NCI-H446 treated with DMSO at 0.1 percent for 48 hours (cell line): ENCODE results near the gene COG5.

ENCODE experiments used
- DNase-seq: peaks from one replicate; lab custom pipeline; 2025; lab: John Stamatoyannopoulos, UW

Gene COG5

DNA sequence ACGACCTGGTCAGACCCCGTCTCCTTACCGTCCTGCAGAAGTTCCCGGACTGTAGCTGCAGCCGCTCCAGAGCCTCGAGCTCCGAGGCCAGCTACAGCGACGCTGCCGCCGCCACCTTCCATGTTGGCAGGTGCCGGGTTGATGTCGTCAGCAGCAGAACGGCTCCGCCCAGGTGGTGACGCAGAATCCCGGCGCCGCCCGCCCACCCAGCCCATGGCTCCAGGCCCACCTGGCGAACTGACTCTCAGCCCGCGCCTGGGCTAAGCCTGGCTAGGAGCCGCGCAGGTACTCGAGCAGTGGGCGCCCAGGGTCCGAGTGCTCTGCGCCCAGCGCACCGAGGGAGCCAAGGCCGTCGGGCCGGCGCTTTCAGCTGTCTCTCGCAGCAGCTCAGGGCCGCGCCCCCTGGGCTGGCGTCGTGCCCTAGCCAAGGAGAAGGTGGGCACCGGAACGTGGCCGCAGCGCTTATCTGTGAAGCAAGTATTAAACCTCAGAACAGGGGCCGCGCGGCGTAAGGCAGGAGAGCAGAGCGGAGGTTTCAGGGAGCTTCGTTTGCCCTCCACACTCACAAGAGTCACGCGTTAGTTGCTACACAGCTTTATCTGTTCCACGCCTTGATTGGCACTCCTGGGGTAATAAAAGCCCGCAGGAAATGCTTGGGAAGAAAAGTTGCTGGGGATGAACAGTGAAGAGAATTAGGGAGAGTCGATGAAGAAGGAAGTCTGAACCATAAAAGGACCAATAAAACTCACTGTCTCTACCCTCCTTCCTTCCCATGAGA, at the start of gene COG5, which contains the start of gene DUS4L:
Gene COG5 (minus strand): TSS at position 146 of the 778 bp plus-strand sequence. CDS start 24 bp downstream, at position 122.
Gene DUS4L (plus strand): TSS at position 197 of the 778 bp plus-strand sequence. CDS start 3,100 bp downstream, outside the sequence.
- peak; percentile 40 for DNase-seq

DNA sequence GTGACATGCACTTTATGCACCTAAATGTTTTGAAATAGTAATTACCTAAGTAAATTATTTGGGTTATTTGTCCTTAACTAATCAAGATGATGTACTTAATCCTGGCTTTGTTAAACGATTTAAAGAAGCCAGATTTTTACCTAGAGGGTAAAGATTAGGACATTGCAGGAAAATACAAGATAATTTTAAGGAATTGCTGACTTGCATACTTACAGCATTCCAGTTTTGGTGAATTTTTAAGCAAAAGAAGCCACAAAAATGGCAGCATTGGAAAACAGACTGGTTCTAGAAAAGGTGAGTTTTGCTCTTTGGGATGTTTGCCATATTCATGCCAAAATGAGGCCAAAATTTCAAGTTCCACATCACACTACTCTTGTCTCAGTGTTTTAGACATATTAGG, 49.7 kb upstream of the COG5 start:
- DNase-seq, result no peak

DNA sequence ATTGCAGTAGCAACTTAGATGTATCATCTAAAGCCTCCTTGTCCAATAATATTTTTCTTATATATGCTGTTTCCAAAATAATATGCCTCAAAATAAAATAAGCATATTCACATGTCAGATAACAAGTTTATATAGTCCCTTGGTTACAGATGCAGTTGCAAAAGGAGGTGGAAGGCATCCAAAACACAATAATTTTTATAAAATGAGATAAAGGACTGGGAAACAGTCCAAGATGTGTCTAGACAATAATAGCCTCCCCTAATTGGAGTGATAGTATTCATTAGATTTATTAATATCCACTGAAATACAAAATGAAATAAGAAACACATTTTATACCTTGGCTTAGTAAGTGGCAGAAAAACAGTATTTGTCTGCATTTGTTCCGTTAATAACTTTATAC, 46.6 kb upstream of the COG5 start:
- DNase-seq, result no peak

DNA sequence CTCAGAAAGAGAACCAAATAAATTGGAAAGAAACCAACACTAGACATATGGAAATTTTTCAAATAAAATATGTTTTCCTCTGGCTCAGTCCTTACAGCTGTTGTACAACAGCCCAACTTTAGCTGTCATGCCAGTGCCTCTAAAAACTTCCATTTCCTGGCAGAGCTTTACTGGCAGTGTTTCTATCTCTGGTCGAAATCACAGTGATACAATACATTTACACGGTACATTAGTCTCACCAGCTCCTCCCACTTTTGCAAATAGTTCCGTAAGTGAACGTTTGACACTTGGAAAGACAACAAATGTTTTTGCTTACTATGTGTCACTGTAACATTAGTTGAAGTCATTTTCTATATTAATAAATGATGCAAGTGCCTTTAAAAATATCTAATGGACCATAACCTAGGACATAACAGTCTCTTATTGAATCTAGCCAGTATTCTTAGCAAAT, 46.1 kb upstream of the COG5 start:
- DNase-seq, result peak; percentile 23

DNA sequence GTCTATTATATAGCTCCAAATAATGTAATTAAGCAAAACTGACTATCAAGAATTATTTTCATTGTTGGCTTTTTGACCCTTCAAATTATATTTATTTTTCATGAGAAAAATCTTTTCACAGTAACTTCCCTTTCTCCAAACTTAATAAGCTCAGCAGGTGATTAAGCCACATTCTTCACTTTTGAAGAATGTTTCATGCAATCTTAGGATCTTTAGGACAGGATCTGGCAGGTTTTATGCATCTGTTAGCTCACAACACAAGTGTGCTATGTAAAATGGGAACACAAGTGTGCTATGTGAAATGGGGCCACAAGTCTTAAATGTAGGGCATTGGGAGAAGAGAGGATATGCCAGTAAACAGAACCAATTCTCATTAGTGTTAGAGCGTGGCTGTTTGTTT, 42.6 kb upstream of the COG5 start:
- no peak for DNase-seq

DNA sequence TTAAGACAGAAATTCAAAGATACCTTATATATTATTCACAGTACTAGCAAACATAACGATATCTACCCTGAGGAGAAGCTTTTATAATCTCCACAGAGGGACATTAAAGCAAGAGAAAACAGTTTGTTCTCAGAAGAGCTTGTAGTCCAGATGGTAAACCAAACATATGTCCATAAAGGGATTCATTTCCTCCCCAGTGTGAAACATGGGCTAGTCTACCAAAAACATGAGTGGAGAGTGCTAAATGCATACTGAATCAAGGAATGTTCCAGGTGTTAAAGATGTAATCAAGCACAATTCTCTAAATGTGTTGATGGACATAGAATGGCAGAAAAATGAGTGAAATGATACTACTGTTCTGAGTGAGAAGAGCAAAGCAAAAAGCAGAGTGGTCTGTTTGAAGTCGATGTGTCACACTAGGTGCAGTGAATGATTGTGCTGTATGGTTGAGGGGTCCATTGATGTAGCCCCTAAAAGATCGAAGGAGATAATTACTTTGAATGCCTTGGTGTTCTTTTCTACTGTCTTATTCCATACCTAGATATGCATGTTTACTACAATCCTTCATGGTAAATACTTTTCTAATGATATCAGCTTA, 41.6 kb upstream of the COG5 start:
- DNase-seq, result no peak

DNA sequence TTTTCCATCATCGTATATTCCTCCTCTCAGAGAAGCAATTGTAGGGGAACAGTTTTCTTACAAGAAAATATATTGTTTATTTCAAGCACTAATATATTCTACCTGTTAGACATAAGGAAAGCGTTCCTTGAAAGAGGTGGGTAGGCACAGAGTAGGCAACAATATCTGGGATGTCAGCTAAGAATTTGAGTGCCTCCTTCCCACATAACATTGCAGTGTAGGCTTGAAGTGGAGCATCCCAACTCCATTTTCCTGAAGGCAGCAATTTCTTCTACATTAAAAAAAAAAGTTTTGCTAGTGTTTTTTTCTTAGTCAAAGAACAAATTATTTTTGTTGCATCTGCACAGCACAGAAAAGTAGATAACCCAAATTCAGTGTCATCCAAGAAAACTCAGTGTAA, 37.1 kb upstream of the COG5 start:
- DNase-seq, result no peak

DNA sequence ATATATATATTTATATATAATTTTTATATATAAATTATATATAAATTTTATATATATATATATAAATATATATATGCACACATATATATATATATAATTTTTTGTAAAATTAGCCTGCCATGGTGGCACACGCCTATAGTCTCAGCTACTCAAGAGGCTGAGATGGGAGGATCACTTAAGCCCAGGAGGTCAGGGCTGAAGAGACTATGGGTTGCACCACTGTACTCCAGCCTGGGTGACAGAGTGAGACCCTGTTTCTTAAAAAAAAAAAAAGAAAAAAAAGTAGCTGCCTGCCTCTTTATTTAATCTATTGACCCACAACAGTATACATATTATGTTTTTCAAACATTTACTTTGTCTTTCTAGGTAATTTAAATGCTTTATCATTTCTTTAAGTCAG, 35.5 kb upstream of the COG5 start:
- no peak for DNase-seq

DNA sequence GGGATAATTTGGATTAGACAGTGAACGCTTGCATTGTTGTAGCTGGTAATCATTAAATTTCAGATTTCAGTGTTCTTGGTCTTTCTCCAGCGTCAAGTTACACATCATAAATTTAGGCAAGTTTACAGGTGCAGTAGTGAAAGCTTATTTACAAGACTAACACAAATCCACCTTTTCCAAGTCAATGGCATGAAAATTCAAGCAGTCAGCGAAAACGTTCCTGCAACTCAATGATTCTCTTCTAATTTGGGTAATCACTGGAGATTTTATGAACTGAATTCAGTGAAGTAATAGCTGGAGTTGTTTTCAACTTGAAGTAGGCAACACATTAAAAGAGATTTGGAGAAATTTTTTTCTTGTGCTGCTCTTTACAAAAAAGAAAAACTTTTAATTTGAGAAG, 34.2 kb upstream of the COG5 start:
- no peak for DNase-seq

DNA sequence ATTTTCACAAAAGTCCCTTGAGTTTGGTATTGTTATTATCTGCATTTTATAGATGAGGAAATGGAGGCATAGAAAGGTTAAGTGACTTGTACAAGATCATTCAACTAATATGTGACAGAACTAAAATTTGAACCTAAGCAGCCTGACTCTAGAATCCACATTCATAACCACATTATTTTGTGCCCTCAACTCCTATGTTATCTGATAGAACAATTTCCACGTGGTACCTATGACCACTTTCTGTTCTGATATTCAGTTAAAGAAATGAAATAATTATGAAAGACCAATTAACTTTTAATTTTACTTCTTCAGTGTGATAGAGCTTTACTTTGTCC, 33.8 kb upstream of the COG5 start:
- no peak for DNase-seq

DNA sequence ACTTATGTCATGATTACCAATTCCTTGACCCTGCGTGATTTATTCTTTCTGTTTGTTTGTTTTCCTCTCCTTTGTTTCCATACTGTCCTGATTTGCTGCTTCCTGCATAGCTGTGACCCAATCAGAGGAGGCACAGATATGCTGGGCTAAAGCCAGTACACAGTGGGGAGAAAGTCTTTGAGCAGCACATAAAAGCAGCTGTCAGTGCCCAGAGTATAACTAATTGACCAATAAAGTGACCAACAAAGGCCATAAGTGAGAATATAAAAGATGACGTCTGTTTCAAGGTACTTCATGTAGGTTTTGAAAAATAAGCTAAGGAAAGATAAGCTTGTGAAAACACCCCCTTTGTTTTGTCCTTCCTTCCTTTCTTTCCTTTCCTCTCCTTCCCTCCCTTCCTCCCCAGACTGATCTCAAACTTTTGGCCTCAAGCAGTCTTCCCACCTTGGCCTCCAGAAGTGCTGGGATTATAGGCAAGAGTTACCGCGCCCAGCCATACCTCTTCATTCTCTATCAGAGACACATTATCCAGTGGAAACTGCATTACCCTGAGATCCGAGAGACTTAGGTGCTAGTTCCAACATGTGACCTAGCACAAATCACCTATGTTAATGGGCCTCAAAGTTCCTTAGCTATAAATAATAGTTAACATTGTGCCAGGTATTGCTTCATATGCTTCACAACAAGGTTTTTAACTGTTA, 33.3 kb upstream of the COG5 start:
- no peak for DNase-seq

DNA sequence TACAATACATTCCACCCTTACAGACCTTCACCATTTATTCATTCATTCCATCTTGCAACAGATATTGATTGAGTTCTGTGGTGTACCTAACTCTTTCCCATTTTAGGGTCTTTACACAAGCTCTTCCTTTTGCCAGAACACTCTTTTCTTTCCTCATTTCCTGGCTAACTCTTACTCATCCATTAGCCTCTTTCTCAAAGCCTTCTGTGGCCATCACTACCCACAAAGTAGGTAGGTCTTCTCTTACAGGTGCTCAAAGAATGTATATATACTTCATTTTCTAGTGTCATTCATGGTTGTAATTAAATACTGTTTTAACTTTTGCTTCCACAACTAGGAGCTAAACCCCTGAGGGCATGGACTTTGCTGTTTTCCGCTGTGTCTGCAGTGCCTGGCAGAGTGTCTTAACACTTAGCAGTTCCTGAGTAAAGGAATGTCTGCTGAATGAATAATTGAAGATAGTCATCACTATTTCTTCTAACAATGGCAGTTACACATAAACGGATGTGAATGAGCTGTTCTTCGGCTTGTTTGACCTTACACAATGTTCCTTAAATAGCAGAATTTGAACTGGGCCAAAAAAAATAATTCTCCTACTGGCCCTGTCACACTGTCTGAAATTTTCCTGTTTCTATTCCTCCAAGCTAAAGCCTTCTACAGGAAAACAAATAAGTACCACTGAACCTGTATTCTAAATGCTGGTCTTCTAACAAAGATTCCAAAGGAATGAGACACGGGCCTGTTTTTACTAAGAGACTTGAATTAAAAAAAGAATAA, 31.4 kb upstream of the COG5 start:
- DNase-seq, result no peak

DNA sequence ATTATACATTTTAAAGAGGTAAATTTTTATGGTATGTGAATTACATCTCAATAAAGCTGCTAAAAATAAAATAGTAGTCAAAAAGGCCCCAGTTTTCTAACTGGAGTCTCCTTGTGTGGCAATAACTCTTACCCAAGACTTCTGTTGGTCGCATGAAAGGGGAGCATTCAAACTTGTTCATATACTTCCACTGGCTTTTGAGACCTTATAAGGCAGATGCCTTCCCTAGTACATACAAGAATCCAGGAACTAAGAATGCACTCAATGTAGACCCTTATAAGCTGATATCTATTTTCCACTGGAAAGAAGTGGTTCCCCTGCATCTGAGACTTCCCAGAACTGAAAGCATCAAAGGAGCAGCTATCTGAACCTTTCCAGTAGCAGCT, 29.3 kb upstream of the COG5 start:
- no peak for DNase-seq

DNA sequence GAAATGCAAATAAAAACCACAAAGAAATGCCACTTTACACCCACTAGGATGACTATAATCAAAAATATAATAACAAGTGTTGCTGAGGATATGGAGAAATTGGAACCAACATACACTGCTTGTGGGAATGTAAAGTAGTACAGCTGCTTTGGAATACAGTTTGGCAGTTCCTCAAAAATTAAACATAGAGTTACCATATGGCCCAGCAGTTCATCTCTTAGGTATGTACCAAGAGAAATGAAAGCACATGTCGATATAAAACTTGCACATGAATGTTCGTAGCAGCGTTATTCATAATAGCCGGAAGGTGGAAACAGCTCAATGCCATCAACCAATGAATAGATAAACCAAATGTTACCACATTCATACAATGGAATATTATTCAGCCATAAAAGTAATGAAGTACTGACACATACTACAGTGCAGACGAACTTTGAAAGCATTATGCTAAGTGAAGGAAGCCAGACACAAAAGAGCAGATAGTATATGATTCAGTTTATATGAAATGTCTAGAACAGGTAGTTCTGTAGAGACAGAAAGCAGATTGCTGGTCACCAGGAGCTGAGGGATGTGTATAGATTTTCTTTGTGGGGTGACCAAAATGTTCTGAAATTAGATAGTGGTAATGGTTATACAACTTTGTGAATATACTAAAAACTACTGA, 28.8 kb upstream of the COG5 start:
- peak; percentile 40 for DNase-seq

DNA sequence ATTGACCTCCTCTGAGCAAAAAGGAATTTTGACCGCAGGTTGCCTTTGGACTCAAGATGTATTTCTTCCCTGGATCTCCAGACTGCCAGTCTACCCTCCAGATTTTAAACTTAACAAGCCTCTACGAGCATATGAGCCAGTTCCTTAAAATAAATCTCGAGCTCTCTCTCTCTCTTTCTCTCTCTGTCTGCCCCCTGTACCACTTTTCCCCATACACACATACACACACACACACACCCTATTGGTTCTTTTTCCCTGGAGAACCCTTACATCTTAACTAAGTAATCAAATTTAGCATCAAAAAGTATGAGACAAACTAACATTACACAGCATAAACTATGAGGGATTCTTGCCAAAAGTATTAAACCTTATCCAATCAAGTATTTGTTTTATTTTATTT, 27.7 kb upstream of the COG5 start:
- no peak for DNase-seq

DNA sequence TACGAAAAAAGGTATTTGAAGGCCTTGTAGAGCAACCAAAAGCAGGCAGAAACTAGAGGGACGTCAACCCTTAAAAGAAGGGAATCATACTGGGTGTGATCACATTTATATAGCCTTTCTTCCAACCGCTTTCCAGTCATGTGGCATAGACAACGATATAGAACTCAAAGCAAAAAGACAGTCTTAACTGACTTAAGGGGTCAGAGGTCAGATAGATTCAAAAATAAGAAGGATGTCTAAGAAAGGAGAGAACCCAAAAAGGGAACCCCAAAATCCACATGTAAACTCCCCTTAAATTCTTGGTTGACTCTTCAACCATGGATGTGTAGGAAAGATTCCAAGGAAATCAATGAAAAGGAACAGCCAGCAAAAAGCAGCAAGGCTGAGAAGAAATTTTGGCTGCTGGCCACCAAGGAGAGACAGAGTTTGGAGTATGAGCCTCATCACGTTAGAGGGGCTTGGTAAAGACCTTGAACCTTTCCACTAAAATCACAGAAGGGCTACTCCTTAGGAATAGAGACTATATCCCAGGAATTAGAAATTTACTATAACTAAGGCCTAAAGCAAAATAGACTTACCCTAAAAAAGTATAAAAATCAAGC, 24.9 kb upstream of the COG5 start:
- no peak for DNase-seq

DNA sequence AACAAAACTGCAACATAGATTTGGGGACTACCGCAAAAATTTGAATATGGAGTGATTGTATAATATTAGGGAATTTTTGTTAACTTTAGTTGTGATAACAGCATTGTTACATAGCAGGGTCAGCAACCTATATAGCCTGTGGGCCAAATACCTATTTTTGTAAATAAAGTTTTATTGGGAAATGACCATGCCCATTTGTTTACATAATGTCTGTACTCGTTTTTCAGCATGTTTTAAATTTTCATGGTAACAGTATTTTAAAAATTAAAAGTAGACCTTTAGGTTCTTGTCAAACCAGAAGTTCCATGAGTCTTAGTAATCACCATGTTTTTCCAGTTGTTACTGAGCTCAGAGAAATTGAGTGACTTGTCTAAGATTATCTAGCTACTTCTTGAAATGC, 21.0 kb upstream of the COG5 start:
- DNase-seq, result no peak

DNA sequence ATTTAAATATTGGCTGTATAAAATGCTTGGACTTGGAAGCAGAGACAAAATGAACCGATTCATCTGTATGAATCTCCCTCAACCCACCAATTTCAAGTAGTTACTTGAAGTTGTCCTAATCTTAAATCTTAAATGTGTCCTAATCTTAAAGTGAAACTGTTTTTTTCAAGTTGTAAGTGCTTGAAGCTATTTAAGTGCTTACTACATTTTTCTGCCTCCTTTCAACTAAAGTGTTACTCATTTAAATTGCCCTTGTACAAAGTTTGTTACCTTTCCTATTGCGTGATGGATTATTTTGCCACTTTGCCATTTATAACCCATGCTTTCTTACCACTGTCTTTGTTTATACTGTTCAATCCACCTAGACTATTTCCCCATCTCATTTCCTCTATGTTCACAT, 19.2 kb upstream of the COG5 start:
- no peak for DNase-seq

DNA sequence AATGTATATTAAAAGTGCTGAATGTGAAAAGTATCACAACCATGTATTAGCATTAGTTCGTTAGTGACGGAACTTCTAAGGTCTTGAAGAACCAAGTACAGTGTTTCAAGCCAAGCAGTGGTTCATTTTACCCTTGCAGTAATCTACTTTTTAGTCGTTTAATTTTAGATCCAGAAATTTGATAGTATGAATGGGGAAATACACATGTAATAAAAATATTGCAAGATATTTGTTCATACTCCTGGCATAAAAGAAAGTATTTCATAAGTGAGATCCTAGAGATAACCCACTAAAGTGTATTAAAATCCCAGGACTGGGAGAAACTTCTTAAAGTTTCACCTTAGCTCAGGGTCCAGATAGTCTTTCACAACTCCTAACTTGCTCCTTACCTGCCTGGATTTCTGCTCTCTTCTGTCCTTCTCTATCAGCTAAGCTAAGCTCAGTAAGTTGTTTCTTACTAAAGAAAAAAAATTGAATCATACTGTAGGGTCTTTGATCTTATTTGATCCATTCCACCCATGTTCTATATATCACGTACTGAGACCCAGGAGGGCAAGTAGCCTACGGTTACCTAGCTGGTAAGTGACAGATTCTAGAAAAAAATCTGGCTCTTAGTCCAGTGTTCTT, 17.8 kb upstream of the COG5 start:
- DNase-seq, result no peak

DNA sequence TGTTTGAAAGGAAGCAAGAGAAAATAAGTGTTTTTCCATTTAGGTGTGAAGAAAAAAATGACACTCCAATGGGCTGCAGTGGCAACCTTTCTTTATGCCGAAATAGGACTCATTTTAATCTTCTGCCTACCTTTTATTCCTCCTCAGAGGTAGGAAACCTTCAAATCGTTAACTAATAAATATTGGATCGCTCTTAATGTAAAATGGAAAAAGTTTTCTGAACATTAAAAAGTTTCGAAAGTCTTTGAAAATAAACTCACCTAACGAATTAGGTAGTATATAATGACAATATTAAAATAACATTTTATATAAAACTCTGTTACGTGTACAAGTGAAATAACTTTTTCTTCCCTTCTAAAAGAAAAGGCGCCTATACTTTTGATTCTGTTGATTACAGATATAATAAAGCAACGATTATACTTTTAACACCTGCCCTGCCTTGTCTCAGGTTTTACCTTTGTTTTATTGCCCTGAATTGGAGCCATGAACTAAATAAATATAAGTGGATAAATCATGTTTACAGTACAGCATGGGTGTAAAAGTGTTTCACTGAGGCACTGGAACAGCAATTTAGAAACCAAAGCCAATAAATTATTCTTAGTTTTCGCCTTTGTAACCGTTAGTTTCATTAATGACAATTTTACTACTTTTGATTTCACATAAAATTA, 17.1 kb upstream of the COG5 start:
- no peak for DNase-seq
